T-helper 22 cell (primary cell): Measurements from ENCODE around the gene SPEG.

Experiments
- DNase-seq: peaks from one replicate; pipeline ENCODE4 v3.0.0-alpha.2; 2020; ENCODE audit warnings: low read depth

Gene SPEG

GRCh38 chr2:219462349-219462748 lies 27.7 kb downstream of the SPEG start:
- no peak for DNase-seq

- DNase-seq = no peak
These were observed 29.8 kb downstream of the SPEG start for GRCh38 chr2:219464286-219465032.

DNA sequence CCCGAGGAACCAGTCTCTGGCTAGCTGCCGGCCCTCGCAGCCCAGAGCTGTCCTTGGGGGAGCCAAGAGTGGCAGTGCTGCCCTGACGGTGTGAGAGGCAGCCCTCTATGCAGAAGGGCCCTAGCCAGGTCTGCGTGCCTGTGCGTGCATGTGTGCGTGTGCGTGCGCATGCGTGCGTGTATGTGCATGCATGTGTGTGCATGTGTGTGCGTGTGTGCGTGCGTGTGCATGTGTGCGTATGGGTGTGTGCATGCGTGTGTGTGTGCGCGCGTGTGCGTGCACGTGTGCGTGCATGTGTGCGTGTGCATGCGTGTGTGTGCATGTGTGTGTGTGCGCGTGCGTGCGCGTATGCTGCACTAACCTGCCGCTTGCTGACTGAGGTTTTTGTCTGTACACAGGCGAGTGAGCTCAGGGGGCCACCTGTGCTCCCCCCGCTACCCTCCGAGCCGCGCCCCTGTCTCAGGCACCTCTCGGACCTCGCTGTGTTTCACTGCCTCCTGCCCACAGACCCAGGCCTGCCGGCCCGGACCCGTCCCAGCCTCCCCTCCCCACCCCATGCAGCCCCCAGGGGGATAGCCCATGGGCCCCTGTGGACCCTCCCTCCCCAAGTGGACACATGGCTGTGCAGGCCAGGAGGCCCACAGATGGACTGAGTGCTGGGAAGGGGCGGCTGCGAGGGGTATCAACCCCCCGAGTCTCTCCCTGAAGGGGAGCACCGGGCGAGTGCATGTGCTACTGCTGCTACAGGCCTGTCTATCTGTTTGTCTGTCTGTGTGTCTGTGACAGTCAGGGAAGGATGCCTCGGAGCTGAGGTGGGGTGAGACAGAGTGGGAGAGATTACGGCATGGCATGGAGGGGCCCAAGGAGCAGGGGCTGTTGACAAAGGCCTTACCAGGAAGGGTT lies 31.3 kb downstream of the SPEG start:
- no peak for DNase-seq

GRCh38 chr2:219466816-219467735 lies 32.4 kb downstream of the SPEG start:
- no peak for DNase-seq

DNA sequence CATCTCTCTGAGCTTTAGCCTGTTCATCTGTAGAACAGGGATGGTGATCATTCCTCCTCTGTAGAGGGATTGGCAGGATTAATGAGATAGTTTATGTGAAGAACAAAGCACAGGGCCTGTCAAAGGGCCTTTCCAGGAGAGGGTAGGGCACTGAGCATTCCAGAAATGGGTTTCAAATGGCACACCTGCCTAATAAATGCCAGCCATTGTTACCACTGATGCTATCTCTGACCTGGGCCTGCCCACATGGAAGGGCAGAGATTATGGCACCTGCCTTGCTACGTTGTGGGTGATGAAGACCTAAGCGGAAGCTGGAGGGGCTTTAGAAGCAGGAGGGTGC lies 33.1 kb downstream of the SPEG start:
- no peak for DNase-seq

- DNase-seq = no peak
These were observed 34.0 kb downstream of the SPEG start for GRCh38 chr2:219468410-219469185.

GRCh38 chr2:219469186-219469724 lies 34.6 kb downstream of the SPEG start:
- no peak for DNase-seq

DNA sequence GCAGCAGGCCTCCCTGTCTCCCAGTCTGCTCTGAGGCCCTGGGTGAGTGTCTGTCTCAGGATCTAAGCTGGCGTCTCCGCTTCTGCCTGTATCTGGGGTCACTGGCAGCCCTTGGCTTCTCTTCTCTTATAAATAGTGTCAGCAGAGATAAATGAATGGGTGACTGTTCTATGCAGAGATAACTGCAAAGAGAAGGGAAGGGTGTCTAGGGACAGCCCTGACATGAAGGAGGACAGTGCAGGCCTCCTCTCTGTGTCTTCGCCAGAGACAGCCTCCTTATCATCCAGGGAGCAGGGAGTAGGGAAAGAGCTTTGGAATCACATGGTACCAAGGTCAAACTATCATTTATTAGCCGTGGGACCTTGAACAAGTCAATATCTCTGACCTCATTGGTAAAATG lies 35.8 kb downstream of the SPEG start:
- DNase-seq = no peak

DNA sequence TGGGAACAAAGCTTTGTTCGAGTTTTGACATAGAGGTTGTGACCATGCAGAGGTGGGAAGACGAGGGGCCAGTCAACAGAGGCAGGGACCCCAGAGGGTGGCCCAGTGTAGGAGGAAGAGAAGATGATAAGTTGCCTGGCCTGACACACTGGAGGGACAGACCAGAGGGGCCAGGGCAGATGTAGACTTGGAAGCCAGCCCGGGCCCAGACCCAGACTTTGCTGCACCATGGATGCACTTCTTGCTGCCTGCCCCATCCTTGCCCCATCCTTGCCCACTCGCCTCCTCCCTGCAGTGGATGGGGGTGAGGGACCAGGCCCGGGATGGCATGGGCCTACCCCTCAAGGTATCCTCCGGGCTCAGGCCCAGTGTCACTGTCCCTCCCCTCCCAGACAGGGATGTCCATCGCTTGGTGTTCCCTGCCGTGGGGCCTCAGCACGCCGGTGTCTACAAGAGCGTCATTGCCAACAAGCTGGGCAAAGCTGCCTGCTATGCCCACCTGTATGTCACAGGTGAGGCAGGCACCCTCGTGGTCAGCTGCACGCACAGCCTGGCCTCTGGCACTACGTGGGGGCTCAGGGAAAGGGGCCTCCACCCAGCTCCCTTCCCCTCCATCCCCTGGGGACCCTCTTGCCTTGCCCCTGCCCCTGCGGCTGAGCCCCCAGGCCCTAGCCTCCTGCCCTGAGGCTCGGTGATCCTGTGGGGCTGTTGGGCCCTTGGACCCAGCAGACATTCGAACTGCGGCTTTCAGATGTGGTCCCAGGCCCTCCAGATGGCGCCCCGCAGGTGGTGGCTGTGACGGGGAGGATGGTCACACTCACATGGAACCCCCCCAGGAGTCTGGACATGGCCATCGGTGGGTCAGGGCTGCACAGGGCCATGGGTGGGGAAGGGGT lies 37.1 kb downstream of the SPEG start:
- no peak for DNase-seq

DNA sequence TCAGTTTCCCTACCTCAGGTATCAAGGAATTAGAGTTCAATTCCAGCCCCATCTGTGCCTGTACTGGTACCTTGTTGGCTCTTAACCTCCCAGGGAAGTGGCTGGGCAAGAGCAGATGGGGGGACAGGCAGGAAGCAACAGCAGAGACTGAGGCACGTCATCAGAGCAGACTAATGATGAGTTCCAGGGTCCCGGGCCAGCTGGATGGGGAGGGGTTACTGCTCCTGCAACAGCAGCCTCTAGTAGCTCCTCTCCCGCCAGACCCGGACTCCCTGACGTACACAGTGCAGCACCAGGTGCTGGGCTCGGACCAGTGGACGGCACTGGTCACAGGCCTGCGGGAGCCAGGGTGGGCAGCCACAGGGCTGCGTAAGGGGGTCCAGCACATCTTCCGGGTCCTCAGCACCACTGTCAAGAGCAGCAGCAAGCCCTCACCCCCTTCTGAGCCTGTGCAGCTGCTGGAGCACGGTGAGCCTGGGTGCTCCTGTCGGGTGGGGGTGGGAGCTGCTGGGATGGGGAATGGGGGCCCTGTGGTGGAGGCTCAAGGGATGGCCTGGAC lies 38.1 kb downstream of the SPEG start:
- DNase-seq = no peak

- DNase-seq = no peak
These were observed 38.9 kb downstream of the SPEG start for GRCh38 chr2:219473511-219473910.

DNA sequence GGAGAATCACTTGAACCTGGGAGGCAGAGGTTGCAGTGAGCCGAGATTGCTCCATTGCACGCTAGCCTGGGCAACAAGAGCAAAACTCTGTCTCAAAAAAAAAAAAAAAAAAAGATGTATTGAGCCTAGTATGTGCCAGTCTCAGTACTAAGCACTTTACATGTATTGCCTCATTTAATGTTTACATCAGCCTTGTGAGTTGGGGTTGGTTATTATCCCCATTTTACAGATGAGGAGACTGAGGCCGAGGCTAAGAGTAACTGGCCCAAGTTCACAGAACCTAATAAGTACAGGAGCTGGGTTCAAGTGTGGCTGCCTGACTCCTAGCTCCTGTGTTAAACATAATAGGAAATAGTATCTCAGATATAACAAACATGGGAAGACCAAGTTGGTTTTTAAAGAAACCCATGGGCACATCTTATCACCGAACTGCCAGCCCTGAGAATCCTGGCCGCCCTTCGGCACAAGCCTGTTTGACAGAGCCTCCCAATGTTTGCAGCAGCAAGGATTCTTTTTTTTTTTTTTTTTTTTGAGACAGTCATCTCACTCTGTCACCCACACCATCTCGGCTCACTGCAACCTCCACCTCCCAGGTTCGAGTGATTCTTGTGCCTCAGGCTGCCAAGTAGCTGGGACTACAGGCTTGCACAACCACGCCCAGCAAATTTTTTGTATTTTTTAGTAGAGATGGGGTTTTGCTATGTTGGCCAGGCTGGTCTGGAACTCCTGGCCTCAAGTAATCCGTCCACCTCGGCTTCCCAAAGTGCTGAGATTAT lies 39.8 kb downstream of the SPEG start:
- DNase-seq = no peak

- no peak for DNase-seq
These were observed 40.6 kb downstream of the SPEG start for GRCh38 chr2:219475278-219475677.

- DNase-seq = no peak
These were observed 41.3 kb downstream of the SPEG start for GRCh38 chr2:219475697-219476651.

GRCh38 chr2:219476652-219477151 lies 42.1 kb downstream of the SPEG start:
- DNase-seq = no peak

DNA sequence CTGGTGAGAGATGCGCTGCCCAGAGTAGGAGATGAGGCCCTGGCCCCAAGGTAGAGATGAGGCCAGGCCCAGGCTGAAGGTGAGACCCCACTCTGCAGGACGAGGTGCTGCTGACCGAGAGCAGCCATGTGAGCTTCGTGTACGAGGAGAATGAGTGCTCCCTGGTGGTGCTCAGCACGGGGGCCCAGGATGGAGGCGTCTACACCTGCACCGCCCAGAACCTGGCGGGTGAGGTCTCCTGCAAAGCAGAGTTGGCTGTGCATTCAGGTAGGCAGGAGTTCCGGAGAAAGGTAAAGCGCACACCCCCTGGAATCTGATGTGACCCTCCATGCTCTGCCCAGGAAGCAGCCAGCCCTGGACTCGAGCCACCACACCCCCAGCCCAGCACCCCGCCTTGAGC lies 42.5 kb downstream of the SPEG start:
- DNase-seq = no peak

GRCh38 chr2:219477815-219478214 lies 43.2 kb downstream of the SPEG start:
- DNase-seq = no peak

GRCh38 chr2:219478916-219479315 lies 44.3 kb downstream of the SPEG start:
- no peak for DNase-seq
